Spleen (tissue), 7 donors: ENCODE data around the gene ANKRD36.
"Not testable (repeated sequence)": the region's sequence is repeated elsewhere in the genome, so short reads cannot be mapped to it uniquely, and the experiment has no call there.

Experiments
- POLR2A ChIP-seq, 3 donors: fragments of 450-650 bp; IDR thresholded peaks; one replicate each; pipeline ENCODE4 v1.5.1; 2017; ENCODE audit warnings: antibody characterized with exemption in 3 of 3, mild to moderate bottlenecking in 1 of 3
- TF ChIP-seq, protein P1 (sequence below), 11 experiments: fragments of 200-600 bp in 7 of 11; fragments of 450-650 bp in 4 of 11; sonication (generic) in 4 of 11; IDR thresholded peaks in 8 of 11; conservative IDR thresholded peaks in 3 of 11; 1 replicate in 7 of 11; 2 replicates in 4 of 11; pipeline versions ENCODE4 v1.4.0 to v1.8.0; 2016 to 2021; ENCODE audit warnings: antibody characterized with exemption in 11 of 11, inconsistent platforms in 4 of 11, mild to moderate bottlenecking in 1 of 11
- donor health status: DM: no; HTN: no; CAD: no; lungs with moderate emphysema.
- donor health status: DM: no; HTN: no; CAD: no.
- donor health status: DM: no; HTN: no; CAD: no.

DNA sequence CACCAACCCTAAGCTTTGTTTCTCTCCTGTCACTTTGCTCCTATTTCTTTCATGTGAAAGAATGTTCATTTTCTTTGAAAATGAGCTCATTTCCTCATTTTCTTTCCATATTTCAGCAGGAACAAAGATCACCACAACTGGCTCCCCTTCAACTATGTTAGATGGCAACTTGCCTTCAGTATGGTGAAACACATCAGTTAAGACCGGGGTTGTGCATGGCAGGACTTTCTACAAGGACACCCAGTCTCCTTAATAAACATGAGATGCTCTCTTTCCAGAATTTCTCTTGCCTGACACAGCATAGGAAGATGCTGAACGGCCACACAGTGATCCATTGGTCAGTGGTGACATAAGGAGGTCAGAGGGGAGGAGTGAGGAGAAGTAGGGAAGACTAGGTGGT is 172.2 kb downstream of the ANKRD36 start:
- TF ChIP-seq, protein P1, sequence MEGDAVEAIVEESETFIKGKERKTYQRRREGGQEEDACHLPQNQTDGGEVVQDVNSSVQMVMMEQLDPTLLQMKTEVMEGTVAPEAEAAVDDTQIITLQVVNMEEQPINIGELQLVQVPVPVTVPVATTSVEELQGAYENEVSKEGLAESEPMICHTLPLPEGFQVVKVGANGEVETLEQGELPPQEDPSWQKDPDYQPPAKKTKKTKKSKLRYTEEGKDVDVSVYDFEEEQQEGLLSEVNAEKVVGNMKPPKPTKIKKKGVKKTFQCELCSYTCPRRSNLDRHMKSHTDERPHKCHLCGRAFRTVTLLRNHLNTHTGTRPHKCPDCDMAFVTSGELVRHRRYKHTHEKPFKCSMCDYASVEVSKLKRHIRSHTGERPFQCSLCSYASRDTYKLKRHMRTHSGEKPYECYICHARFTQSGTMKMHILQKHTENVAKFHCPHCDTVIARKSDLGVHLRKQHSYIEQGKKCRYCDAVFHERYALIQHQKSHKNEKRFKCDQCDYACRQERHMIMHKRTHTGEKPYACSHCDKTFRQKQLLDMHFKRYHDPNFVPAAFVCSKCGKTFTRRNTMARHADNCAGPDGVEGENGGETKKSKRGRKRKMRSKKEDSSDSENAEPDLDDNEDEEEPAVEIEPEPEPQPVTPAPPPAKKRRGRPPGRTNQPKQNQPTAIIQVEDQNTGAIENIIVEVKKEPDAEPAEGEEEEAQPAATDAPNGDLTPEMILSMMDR (IDR thresholded peaks at IDR 0.05 in 8 of 11, conservative IDR thresholded peaks at IDR 0.05 in 3 of 11), result not testable (repeated sequence)
- TF ChIP-seq POLR2A (IDR thresholded peaks at IDR 0.05), result not testable (repeated sequence)
